Measurements from ENCODE around the gene ARHGAP1. TPM values are rescaled to one million over a fixed set of nuclear protein-coding genes. Genes with fewer than 3 reads are reported as not detected.

ARHGAP1 gene
- total and polyA plus RNA-seq, 2 of the 4 experiments (the other 2 are of a cell fraction), result 46.6 to 78.8 TPM

DNA sequence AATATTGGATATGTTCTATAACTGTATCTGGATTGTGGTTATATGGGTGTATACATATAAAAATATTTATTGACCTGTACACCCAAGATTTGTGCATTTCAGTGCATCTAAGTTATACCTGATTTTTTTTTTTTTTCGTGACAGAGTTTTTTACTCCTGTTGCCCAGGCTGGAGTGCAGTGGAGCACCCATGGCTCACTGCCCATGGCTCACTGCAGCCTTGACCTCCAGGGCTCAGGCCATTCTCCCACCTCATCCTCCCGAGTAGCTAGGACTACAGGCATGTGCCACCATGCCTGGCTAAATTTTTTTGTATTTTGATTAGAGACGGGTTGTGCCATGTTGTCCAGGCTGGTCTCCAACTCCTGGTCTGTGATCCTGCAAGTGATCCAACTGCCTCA is 58.8 kb downstream of the ARHGAP1 start:
- ATAC-seq (ENCODE audit: low read depth) (no peak), DNase-seq (no peak)
- Histone ChIP-seq H4K20me1 (ENCODE audit: insufficient read depth, low read length) (no peaks in the 10 kb centered on the region), H2AK5ac (ENCODE audit: low read depth, low read length) (no peak overlapping the region), H3K27ac (ENCODE audit: insufficient read depth, low read length) (no peak overlapping the region), H3K4me1 (ENCODE audit: control insufficient read depth, insufficient read depth, low read length) (peaks cover 3% of the 10 kb centered on the region), H3K18ac (ENCODE audit: low read depth, low read length) (no peak overlapping the region), H4K8ac (ENCODE audit: low read depth in 2 of 2, low read length in 2 of 2) (no peak overlapping the region), H2BK120ac (ENCODE audit: low read depth, low read length) (no peak overlapping the region), H3K4me2 (ENCODE audit: low read depth, low read length) (no peak overlapping the region), H3K14ac (replicated peaks; ENCODE audit: low read depth, low read length) (no peak overlapping the region), H3K9ac (ENCODE audit: low read depth, low read length) (no peak overlapping the region), H3K36me3 (ENCODE audit: control insufficient read depth, insufficient read depth, low read length) (peaks cover 15% of the 10 kb centered on the region), H2BK20ac (ENCODE audit: low read depth, low read length) (no peak overlapping the region; the same call in 1 of the 2 replicates), H3K9me3 (ENCODE audit: control insufficient read depth, insufficient read depth, low read length) (peaks cover 2% of the 10 kb centered on the region; the same call in 1 of the 2 replicates), H3K9me1 (ENCODE audit: insufficient read depth, low read length) (no peaks in the 10 kb centered on the region), H4K91ac (ENCODE audit: insufficient read depth, low read depth, low read length) (no peak overlapping the region), H2BK15ac (ENCODE audit: low read depth, low read length) (no peak overlapping the region), H3K27me3 (ENCODE audit: control insufficient read depth, insufficient read depth, low read length) (no peaks in the 10 kb centered on the region), H3K23ac (ENCODE audit: low read depth, low read length) (no peak overlapping the region; the same call in 1 of the 2 replicates), H2BK5ac (ENCODE audit: low read depth, low read length, poor library complexity, severe bottlenecking) (no peak overlapping the region), H2AK9ac (replicated peaks; ENCODE audit: low read depth, low read length, poor library complexity) (no peak overlapping the region), H2AFZ (replicated peaks; ENCODE audit: low read length, poor library complexity) (no peak overlapping the region), H3K79me1 (ENCODE audit: low read depth in 1 of 2, low read length in 2 of 2) (peaks cover 29 to 47% of the 10 kb centered on the region in 2 experiments), H3K4ac (ENCODE audit: low read depth, low read length) (no peak overlapping the region), H3K4me3 (ENCODE audit: insufficient read depth, low read depth, low read length) (no peak overlapping the region), H3K56ac (ENCODE audit: extremely low read depth, insufficient read depth, low read length) (no peak overlapping the region), H4K5ac (ENCODE audit: low read depth, low read length) (no peak overlapping the region)
- ChIA-PET POLR2A (ENCODE audit: unreplicated experiment) (no interaction called here), CTCF (interaction anchor here (0.7 kb wide), 1 partner anchor 908 kb away, joined by 3 read pairs; no protein-coding TSS in a partner anchor)
- BruUV-seq (replicated peaks), result no TSS peak
- dilution Hi-C loops (cut with HindIII; ENCODE audit: low sequenced_read_pairs, unreplicated experiment) (no loop called here), intact Hi-C loops (cut with micrococcal nuclease) (no loop called here), in situ Hi-C loops (cut with MboI; ENCODE audit: low sequenced_read_pairs) (no loop called here)
- no CpG with 5 or more reads among the region's 3 CpGs for WGBS, 2 experiments (ENCODE audit: extremely low coverage in 2 of 2, insufficient read length in 1 of 2)
- TF ChIP-seq MAFK (IDR thresholded peaks at IDR 0.05; ENCODE audit: low read depth, low read length), result no peak
- TF ChIP-seq FOS (IDR thresholded peaks at IDR 0.05; ENCODE audit: low read depth, low read length), result no peak
- no peak for TF ChIP-seq CEBPB (IDR thresholded peaks at IDR 0.05; ENCODE audit: low read depth, low read length)
- TF ChIP-seq, protein P1, sequence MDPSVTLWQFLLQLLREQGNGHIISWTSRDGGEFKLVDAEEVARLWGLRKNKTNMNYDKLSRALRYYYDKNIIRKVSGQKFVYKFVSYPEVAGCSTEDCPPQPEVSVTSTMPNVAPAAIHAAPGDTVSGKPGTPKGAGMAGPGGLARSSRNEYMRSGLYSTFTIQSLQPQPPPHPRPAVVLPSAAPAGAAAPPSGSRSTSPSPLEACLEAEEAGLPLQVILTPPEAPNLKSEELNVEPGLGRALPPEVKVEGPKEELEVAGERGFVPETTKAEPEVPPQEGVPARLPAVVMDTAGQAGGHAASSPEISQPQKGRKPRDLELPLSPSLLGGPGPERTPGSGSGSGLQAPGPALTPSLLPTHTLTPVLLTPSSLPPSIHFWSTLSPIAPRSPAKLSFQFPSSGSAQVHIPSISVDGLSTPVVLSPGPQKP (IDR thresholded peaks at IDR 0.05; ENCODE audit: borderline replicate concordance, low read depth, low read length), result no peak
- TF ChIP-seq RAD21 (IDR thresholded peaks at IDR 0.05; ENCODE audit: low read length), result no peak
- TF ChIP-seq USF2 (IDR thresholded peaks at IDR 0.05; ENCODE audit: low read depth, low read length), result no peak
- no peak for TF ChIP-seq RCOR1 (IDR thresholded peaks at IDR 0.05; ENCODE audit: insufficient replicate concordance, low read length)
- no peak for TF ChIP-seq CHD1 (IDR thresholded peaks at IDR 0.05; ENCODE audit: low read depth, low read length)
- no peak for TF ChIP-seq RFX5 (IDR thresholded peaks at IDR 0.05; ENCODE audit: low read depth, low read length)
- TF ChIP-seq POLR2A (IDR thresholded peaks at IDR 0.05; ENCODE audit: low read depth, low read length), result no peak
- TF ChIP-seq NFE2L2 (IDR thresholded peaks at IDR 0.05; ENCODE audit: low read depth, low read length), result no peak
- no peak for TF ChIP-seq CTCF (conservative IDR thresholded peaks at IDR 0.05; ENCODE audit: low read depth, low read length)
- TF ChIP-seq MAZ (IDR thresholded peaks at IDR 0.05; ENCODE audit: borderline replicate concordance, low read depth, low read length), result no peak
- no peak for TF ChIP-seq SMC3 (IDR thresholded peaks at IDR 0.05; ENCODE audit: low read depth, low read length)
- no peak for TF ChIP-seq BHLHE40 (IDR thresholded peaks at IDR 0.05; ENCODE audit: low read depth, low read length)
- TF ChIP-seq MXI1 (IDR thresholded peaks at IDR 0.05; ENCODE audit: borderline replicate concordance, low read depth, low read length), result no peak
